ENCODE measurements around the gene HCN4.

- TF ChIP-seq EP300 (IDR thresholded peaks at IDR 0.05): no peak
- TF ChIP-seq, protein P1, sequence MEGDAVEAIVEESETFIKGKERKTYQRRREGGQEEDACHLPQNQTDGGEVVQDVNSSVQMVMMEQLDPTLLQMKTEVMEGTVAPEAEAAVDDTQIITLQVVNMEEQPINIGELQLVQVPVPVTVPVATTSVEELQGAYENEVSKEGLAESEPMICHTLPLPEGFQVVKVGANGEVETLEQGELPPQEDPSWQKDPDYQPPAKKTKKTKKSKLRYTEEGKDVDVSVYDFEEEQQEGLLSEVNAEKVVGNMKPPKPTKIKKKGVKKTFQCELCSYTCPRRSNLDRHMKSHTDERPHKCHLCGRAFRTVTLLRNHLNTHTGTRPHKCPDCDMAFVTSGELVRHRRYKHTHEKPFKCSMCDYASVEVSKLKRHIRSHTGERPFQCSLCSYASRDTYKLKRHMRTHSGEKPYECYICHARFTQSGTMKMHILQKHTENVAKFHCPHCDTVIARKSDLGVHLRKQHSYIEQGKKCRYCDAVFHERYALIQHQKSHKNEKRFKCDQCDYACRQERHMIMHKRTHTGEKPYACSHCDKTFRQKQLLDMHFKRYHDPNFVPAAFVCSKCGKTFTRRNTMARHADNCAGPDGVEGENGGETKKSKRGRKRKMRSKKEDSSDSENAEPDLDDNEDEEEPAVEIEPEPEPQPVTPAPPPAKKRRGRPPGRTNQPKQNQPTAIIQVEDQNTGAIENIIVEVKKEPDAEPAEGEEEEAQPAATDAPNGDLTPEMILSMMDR (IDR thresholded peaks at IDR 0.05): no peak
Measured at GRCh38 chr15:73287019-73287418, 81.7 kb downstream of the HCN4 start.
